Neural progenitor cell (in vitro differentiated cells): ENCODE results near the gene TYMP.

Experiments
- EZH2phosphoT487 ChIP-seq: fragments of 200-600 bp; sonication (generic); IDR thresholded peaks from 2 replicates; pipeline ENCODE4 v1.6.1; 2017; ENCODE audit warnings: antibody characterized with exemption
- TF ChIP-seq, protein P1 (sequence below): fragments of 200-600 bp; sonication (generic); IDR thresholded peaks from 2 replicates; pipeline ENCODE4 v1.5.1; 2017; ENCODE audit warnings: antibody characterized with exemption, mild to moderate bottlenecking

DNA sequence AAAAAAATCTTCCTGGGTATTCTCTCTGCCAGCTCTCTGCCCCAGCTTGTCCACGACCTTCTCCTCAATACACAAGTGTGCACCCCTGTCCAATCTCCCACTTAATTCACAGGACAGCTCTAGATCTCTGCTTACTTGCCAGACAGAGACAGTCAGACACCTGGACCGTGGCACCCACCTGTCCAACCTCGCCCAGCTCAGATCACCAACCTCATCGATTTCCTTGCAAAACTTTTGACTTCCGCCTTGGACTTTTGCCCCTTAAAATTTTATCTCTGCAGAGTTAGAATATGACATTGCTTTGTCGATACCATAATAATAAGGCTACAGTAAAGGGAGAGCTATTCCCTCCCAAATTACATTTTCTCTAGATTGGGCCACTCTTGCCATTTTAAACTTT, 32.7 kb downstream of the TYMP start:
- TF ChIP-seq, protein P1, sequence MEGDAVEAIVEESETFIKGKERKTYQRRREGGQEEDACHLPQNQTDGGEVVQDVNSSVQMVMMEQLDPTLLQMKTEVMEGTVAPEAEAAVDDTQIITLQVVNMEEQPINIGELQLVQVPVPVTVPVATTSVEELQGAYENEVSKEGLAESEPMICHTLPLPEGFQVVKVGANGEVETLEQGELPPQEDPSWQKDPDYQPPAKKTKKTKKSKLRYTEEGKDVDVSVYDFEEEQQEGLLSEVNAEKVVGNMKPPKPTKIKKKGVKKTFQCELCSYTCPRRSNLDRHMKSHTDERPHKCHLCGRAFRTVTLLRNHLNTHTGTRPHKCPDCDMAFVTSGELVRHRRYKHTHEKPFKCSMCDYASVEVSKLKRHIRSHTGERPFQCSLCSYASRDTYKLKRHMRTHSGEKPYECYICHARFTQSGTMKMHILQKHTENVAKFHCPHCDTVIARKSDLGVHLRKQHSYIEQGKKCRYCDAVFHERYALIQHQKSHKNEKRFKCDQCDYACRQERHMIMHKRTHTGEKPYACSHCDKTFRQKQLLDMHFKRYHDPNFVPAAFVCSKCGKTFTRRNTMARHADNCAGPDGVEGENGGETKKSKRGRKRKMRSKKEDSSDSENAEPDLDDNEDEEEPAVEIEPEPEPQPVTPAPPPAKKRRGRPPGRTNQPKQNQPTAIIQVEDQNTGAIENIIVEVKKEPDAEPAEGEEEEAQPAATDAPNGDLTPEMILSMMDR: no peak
- no peak for TF ChIP-seq EZH2phosphoT487
